B cell (primary cell): ENCODE measurements around the gene SEMA6D.

Experiments
- EZH2 ChIP-seq: IDR thresholded peaks from 2 replicates; pipeline ENCODE4 v1.6.1; 2012; ENCODE audit warnings: borderline replicate concordance, low read depth, mild to moderate bottlenecking, moderate library complexity, low read length; ENCODE audit not compliant: insufficient read depth, poor library complexity, severe bottlenecking
- TF ChIP-seq, protein P1 (sequence below): fragments of 200-600 bp; IDR thresholded peaks from one replicate; pipeline ENCODE4 v1.8.0; 2022; ENCODE audit warnings: antibody characterized with exemption, mild to moderate bottlenecking

DNA sequence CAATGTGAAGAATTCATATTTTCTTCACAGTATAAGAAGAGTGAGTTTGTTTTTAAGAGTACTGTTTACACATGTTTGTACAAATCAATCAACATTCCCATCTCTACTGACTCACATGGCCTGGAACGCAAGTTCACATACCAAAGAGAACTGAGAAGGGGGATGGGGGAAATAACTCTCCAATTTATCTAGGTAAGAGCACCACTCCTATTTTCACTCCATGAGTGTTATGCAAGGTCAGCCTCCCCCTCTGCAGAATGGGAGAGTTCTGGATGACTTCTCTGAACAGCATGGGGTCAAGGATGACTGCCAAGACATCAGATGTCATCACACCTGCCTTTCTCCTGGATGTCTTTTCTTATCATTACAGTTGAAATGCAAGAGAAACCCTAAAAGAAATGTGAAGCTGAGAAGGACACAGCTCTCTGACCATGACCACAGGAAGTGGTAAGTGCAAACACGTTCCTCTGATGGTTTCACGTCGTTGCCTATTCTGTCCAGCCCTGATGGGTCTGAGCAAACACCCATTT lies 95.2 kb downstream of the SEMA6D start:
- TF ChIP-seq, protein P1, sequence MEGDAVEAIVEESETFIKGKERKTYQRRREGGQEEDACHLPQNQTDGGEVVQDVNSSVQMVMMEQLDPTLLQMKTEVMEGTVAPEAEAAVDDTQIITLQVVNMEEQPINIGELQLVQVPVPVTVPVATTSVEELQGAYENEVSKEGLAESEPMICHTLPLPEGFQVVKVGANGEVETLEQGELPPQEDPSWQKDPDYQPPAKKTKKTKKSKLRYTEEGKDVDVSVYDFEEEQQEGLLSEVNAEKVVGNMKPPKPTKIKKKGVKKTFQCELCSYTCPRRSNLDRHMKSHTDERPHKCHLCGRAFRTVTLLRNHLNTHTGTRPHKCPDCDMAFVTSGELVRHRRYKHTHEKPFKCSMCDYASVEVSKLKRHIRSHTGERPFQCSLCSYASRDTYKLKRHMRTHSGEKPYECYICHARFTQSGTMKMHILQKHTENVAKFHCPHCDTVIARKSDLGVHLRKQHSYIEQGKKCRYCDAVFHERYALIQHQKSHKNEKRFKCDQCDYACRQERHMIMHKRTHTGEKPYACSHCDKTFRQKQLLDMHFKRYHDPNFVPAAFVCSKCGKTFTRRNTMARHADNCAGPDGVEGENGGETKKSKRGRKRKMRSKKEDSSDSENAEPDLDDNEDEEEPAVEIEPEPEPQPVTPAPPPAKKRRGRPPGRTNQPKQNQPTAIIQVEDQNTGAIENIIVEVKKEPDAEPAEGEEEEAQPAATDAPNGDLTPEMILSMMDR, result no peak
- no peak for TF ChIP-seq EZH2
